GM11168 (cell line): ENCODE data around the gene ZBTB7C.

Source experiments
- in situ Hi-C: fragments of 300-500 bp; cut with MboI; formaldehyde crosslinking; loops from one replicate; pipeline ENCODE4 v1.12.0; 2022; ENCODE audit warnings: low sequenced_read_pairs; ENCODE audit not compliant: unreplicated experiment

Gene ZBTB7C

GRCh38 chr18:48113691-48114090 lies 295.5 kb downstream of the ZBTB7C start:
- in situ Hi-C loops, result no loop called here

- in situ Hi-C loops, result no loop called here
Measured at GRCh38 chr18:48111587-48111986, 297.6 kb downstream of the ZBTB7C start.

DNA sequence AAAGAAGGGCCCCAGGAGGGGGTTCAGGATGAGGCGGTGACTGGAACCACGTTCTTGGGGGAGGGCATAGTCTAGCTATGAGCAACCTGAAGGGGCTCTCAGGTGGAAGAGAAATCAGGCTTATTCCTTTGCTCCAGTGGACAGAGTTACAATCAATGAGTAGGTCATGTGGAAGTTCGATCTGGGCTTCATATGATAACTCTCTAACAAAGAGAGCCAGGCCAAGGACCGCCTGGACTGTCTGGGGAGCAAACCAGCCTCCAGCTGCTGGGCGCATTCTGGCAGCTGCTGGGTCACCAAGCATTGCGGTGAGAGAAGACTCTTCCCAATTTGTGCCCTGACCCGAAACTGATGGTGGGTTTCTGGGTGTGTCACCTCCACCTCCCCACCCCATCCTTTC lies 298.4 kb downstream of the ZBTB7C start:
- in situ Hi-C loops, result no loop called here

- in situ Hi-C loops, result no loop called here
Measured at GRCh38 chr18:48109961-48110493, 299.2 kb downstream of the ZBTB7C start.

GRCh38 chr18:48108136-48108535 lies 301.0 kb downstream of the ZBTB7C start:
- in situ Hi-C loops, result no loop called here

- in situ Hi-C loops, result no loop called here
Measured at GRCh38 chr18:48106976-48107781, 302.0 kb downstream of the ZBTB7C start.

DNA sequence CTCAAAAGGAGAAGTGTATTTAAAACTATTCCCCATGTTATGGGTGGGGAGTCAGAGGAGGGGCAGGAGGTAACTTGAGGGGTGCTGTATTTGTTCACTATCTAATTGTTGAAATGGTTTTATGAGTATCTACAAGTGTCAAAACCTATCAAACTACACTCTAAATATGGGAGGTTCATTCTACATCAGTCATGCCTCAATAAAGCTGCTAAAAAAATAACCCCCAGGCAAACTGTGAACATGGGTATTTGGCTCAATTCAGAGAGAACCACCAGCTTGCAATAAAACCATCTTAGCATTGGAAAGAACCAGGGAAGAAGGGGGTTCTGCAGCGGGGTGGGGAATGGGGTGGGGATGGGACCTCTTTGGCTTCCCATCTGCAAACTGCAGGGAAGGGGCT lies 302.7 kb downstream of the ZBTB7C start:
- in situ Hi-C loops, result no loop called here

- in situ Hi-C loops, result no loop called here
Measured at GRCh38 chr18:48105317-48105716, 303.9 kb downstream of the ZBTB7C start.

GRCh38 chr18:48104705-48105104 lies 304.5 kb downstream of the ZBTB7C start:
- in situ Hi-C loops, result no loop called here

- in situ Hi-C loops, result no loop called here
Measured at GRCh38 chr18:48100651-48101165, 308.5 kb downstream of the ZBTB7C start.

DNA sequence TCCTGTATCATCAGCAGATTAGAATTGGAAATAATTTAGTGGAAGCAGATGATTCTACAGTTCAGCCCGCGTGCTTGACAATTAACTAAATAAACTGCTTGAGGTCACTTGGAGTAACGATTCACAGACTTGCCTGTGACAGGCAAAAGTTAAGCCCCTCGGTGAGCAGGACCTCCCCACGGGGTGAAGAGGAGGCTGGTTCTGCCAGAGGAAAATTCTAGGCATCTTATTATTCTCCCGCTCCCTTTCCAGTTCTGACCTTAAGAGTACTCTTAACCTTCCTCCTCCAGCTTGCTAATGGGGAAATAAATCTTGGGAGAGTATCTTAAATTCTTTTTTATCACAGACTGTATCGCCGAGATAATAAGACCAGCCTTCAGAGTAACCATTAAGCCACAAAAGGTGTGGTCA lies 309.0 kb downstream of the ZBTB7C start:
- in situ Hi-C loops, result no loop called here

DNA sequence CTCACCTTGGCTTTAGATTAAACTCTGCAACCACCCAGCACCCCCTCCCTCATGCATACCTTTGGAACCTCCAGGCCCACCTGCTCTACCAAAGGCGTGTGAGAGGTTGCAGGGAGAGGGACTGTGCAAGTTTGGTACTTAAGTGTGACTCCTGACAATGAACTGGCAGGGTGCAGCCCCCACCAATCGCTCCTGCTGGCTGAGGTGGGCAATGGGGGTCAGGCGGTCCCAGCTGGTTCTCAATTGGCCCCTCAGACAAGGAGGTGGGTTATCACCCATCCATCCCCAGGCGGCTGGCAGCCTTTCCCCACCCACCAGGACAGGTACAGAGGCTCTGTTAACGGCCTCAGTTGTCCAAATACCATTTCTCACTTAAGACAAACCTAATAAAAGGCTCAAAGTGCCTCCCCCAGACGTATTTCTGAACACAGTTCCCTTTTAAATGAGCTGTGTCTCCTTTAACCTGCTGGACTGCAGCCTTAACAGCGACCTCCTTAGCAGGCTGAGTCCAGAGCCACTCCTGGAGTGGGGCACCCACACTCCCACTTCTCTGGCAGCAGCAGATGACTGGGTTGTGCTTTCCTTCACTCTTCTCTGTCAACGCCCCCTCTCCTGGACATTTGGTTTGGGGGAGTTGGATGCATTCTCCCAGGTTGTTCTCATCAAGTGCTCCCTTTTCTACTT lies 309.6 kb downstream of the ZBTB7C start:
- in situ Hi-C loops, result no loop called here

- in situ Hi-C loops, result no loop called here
Measured at GRCh38 chr18:48098538-48098937, 310.6 kb downstream of the ZBTB7C start.

- in situ Hi-C loops, result no loop called here
Measured at GRCh38 chr18:48098007-48098406, 311.2 kb downstream of the ZBTB7C start.

DNA sequence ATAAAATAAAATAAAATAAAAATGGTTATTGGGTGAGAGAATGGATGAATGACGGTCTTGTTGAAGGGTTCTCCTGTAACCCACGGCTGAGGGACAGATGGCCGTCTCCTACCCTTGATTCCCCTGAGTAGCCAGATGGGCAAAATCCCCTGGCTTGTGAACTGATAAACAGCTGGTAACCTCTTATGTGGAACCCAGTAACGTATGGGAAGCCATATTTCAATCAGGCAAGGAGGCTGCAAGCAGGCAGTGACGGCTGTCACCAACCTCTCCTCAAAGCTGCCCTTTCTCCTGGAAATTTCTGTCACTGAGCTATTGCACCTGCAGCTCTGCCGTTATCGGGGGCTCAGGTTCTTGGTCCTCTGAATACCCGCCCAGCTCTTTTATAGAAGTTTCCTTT lies 313.5 kb downstream of the ZBTB7C start:
- in situ Hi-C loops, result no loop called here

- in situ Hi-C loops, result no loop called here
Measured at GRCh38 chr18:48093104-48093503, 316.1 kb downstream of the ZBTB7C start.

DNA sequence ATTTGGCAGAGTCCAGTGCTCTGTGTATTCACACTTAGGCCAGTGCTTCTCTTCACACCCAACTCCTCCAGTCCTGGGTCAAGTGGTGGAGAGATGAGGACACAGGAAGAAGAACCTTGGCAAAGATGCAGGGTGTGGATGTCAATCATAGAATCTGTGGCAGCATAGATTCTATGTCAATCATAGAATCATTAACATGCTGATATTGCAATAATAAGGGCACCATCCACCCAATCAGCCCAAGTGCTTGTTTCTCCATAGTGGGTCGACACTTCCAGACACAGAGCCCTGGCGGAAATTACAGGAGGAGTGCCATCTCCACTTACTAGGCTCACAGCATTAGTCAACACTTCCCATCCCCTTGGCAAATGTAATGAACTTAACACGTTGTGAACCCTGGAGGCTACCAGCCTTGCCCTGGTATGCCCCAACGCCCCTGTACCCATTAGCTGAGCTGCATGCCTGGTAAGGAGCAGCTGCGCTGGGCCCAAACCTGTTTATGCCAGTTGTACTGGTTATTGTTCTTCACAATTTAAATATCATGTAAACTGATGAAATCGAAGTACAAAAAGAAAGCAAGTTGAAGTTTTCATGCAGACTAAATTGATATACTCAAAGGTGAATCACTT lies 317.2 kb downstream of the ZBTB7C start:
- in situ Hi-C loops, result no loop called here

GRCh38 chr18:48090702-48091101 lies 318.5 kb downstream of the ZBTB7C start:
- in situ Hi-C loops, result no loop called here

GRCh38 chr18:48090021-48090420 lies 319.2 kb downstream of the ZBTB7C start:
- in situ Hi-C loops, result no loop called here

DNA sequence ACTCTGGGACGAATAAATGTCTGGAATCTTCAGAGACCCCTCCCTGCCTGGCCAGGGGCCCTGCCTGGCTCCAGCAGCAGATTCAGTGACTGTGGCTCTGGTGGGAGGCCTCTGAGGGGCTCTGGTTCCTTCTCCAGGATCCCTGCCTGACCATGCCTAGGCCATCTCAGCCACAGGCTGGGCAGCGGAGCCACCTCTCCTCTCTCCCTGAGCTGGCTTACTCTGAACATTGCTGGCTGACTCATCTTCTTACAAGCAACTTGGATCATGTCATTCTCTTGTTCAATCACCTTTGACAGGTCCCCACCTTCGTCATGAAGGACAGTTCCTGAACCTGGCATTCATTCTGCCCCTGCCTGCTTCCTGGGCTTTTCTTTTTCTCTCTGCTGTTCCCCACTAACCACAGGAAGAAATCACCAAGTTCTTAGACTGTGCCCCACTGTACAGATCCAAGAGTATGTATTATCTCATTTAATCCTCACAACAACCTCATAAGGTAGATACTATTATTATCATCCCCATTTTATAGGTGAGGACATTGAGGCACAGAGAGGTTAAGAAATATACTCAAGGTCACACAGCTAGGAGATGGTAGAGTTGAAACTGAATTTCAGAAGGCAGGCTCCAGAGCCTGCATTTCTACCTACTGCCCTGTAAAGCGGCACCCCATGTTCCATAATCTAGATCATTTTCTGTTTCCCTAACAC lies 323.2 kb downstream of the ZBTB7C start:
- in situ Hi-C loops, result no loop called here
